ENCODE results near the gene FCN1. TPM values are rescaled to one million over a fixed set of nuclear protein-coding genes. Genes with fewer than 3 reads are reported as not detected.

Gene FCN1
- total RNA-seq, 1 experiment from 2014 or later: not detected

- no peak for DNase-seq (ENCODE audit: low read depth)
Measured at GRCh38 chr9:134879664-134880483, 37.8 kb downstream of the FCN1 start.

DNA sequence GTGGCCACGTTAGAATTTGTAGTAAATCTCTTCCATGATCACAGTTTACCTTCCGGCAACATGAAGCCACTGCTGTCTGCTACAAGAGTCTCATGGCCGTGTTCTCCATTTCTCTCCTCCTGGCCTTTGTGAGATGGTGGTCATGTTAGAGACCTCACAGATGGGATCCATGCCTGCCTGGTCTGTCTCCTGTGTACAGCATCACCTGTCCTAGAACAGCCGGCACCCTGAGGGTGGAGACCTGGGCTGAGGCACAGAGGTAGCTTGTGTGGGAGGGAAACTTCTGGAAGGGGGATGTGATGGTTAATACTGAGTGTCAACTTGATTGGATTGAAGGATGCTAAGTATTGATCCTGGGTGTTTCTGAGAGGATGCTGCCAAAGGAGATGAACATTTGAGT, 40.2 kb downstream of the FCN1 start:
- no peak for DNase-seq (ENCODE audit: low read depth)

DNA sequence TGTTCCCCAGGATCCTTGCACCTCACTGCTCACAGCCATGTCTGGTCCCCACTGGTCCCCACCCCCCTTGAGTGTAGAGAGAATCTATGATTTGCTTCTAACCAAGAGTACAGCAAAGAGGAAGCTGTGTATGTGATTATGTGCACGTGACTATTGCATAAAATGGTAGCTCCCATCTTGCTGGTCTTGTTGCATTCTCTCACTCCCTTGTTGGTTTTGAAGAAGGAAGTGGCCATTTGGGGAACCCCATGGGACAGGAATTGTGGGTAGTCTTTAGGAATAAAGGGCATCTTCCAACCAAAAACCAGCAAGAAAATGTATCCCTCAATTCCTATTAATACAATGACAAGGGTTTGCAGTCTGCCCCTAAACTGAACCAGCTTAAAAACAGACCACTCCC, 42.3 kb downstream of the FCN1 start:
- no peak for DNase-seq (ENCODE audit: low read depth)

DNA sequence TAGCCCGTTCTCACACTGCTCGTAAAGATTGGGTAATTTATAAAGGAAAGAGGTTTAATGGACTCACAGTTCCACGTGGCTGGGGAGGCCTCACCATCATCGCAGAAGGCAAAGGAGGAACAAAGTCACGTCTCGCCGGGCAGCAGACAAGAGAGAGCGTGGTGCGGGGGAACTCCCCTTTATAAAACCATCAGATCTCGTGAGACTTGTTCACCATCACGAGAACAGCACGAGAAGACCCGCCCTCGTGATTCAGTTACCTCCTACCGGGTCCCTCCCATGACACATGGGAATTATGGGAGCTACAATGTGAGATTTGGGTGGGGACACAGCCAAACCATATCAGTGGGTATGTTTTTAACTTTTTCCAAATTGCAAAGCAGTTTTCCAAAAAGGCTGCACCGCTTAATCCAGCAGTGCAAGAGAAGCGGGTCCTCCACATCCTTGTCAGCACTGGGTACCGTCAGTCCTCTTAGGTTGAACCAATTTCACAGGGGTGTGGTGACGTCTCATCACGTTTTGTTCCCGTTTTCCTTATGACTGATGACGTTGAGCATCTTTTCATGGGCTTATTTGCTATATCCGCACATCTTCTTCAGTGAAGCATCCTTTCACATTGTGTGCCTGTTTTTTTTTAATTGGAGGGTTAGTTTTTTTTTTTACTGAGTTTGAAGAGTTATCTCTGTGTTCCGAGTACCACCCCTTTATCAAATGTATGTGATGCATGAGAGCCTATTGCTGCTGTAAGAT, 45.1 kb downstream of the FCN1 start:
- DNase-seq (ENCODE audit: low read depth): no peak

DNA sequence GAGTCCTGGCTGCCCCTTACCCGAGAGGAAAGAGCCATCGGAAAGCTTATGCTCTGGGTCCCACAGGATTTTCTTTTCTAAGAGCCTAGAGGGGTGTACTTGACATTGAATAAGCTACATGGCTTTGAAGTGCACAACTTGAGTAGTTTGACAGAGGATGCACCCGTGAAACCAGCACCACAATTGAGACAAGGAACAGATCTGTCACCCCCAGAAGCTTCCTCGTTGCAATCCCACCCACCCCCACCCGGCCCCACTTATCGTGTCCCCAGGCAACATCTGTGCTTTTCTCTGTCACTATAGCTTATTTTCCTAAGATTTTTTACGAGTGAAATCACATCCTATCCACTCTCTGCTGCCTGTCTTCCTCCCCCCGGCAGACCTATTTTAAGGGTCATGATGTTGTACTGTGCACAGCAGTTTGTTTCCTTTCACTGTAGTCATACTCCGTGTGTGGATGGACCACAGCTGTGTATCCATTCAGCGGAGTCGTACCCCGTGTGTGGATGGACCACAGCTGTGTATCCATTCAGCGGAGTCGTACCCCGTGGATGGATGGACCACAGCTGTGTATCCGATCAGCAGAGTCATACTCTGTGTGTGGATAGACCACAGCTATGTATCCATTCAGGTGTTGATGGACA, 45.9 kb downstream of the FCN1 start:
- no peak for DNase-seq (ENCODE audit: low read depth)

GRCh38 chr9:134870746-134871662, 46.7 kb downstream of the FCN1 start:
- no peak for DNase-seq (ENCODE audit: low read depth)

- DNase-seq (ENCODE audit: low read depth): no peak
Measured at GRCh38 chr9:134870301-134870694, 47.4 kb downstream of the FCN1 start.

DNA sequence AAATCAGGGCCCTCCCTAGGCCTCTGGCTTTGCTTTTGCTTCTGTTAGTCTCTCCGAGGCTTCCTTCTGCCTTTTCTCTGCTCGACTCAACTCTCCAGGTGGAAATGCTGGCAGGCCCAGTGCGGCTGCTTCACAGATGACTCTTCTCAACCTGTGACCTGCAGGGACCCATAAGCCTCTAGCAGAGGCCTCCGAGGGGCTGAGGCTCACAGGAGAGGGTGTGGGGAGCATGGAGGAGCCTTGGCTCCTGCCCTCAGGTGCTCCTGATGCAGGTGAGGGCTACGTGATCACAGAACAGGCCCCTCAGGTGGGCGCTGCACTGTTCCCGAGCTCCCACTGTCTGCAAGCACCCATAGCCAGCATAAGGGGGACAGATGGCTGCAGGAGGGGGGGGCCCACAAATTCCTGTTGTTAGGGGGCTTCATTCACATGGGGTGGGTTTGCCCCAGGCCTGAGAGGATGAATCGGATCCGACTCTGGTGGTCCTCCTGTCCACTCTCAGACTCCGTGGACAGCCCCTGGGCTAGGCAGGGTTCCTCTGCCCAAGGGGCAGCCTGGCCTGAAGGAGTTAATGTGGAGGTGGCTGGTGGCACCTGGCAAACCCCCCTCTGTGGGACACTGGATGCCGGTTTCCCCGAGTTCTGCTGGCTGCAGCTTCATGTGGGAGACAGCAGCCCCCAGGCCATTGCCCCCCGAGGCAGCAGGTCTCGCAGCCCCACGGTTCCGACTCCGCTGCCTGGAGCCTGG, 48.0 kb downstream of the FCN1 start:
- no peak for DNase-seq (ENCODE audit: low read depth)

GRCh38 chr9:134868751-134869553, 48.8 kb downstream of the FCN1 start:
- DNase-seq (ENCODE audit: low read depth): no peak

DNA sequence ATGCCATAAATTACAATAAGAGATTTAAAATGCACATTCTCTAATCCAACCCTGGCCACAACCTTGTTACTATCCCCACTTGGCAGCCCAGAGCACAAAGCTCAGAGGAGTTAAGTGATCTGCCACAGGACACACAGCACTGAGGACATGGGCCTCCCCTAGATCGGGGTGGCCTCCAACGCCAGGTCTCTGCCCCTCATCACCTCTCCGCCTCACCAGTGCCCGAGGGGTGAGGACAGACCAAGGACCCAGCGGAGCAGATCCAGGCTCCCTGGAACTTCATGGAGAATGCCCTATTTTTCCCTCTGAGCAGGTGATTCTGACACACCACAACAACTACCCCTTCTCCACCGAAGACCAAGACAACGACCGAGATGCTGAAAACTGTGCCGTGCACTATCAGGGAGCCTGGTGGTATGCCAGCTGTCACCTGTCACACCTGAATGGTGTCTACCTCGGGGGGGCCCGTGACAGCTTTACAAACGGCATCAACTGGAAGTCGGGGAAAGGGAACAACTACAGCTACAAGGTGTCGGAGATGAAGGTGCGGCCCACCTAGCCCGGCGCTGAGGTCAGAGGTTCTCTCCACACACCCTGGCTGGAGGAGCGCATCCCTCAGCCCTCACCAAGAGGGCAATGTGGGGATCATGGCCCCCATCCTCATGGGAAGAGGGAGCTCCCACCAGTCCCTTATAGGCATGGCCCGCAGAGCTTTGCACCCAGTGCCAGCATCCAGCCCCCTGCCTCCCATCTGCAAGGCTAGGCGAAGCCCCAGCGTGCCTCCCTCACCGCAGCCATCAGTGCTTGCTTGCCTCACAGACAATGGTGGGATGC, 49.6 kb downstream of the FCN1 start:
- no peak for DNase-seq (ENCODE audit: low read depth)

- DNase-seq (ENCODE audit: low read depth): no peak
Measured at GRCh38 chr9:134864821-134865190, 52.9 kb downstream of the FCN1 start.

GRCh38 chr9:134863941-134864820, 53.5 kb downstream of the FCN1 start:
- peak; percentile 37 for DNase-seq (ENCODE audit: low read depth)

DNA sequence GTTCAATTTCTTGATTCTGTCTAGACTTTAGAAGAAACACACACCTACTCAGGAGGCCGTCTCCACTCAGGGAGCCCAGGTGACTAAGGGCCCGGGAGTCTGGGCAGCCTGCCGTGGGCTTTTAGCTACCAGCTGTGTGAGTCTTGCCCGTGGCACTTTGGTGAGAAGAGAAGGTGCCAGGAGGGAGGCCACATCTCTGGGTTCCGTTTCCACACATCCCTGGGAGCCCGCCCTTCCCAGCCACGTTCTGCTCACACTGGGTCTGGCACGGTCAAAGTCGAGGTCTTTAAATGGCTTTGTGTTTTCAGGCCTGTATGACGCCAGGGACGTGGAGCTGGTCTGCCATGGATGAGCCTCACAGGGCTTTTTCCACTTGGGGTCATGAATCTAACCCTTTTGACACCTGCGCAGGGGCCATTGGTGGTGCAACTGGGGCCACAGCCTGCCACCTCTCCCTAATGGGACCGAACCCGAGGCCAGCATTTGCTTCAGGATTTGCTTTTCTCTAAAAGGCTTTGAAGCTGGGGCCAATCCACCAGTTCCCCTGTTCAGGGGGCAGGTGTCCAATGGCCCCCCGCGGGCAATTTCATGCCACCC, 54.3 kb downstream of the FCN1 start:
- DNase-seq (ENCODE audit: low read depth): no peak

GRCh38 chr9:134861595-134862334, 55.9 kb downstream of the FCN1 start:
- DNase-seq (ENCODE audit: low read depth): no peak

- no peak for DNase-seq (ENCODE audit: low read depth)
Measured at GRCh38 chr9:134860510-134860909, 57.2 kb downstream of the FCN1 start.

GRCh38 chr9:134858051-134858841, 59.5 kb downstream of the FCN1 start:
- DNase-seq (ENCODE audit: low read depth): peak; percentile 28
